ENCODE data around the gene TREX2. TPM values are rescaled to one million over a fixed set of nuclear protein-coding genes. Genes with fewer than 3 reads are reported as not detected.

Gene TREX2
- total RNA-seq, 1 donor from 2014 or later = 0.29 TPM

DNA sequence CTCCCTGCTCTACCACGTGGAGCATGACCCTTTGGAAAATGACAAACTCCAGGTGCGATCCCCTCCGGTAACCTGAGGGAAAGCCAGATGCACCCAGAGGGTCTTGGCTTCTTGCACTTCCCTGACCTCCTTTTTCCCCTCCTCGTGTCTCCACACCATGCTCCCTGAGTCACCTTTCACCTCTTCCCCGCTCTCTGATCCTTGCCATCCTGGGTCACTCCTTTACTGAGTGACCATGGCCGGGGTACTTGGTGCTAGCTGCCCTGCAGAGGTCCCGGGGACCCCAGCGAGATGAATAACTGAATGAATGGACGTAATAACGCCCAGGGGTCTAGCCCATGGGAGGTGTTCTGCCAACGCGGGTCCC lies 35.0 kb downstream of the TREX2 start:
- H3K4me3 Mint-ChIP-seq (ENCODE audit: unreplicated experiment) = peak overlapping the region; percentile 52
- H3K9me3 Mint-ChIP-seq (ENCODE audit: unreplicated experiment) = peaks cover 1% of the 10 kb centered on the region
- H3K27ac Mint-ChIP-seq (ENCODE audit: unreplicated experiment) = no peak overlapping the region
- TF ChIP-seq CTCF (IDR thresholded peaks at IDR 0.05; ENCODE audit: partially characterized antibody, unreplicated experiment) = no peak
- DNase-seq = no peak
- peaks cover 2% of the 10 kb centered on the region for H3K27me3 Mint-ChIP-seq (ENCODE audit: unreplicated experiment)
- no peaks in the 10 kb centered on the region for H3K4me1 Mint-ChIP-seq (ENCODE audit: low read depth, unreplicated experiment)
- H3K36me3 Mint-ChIP-seq (ENCODE audit: unreplicated experiment) = no peaks in the 10 kb centered on the region

- Mint-ChIP-seq H3K27me3 (ENCODE audit: unreplicated experiment) (peaks cover 2% of the 10 kb centered on the region), H3K27ac (ENCODE audit: unreplicated experiment) (no peak overlapping the region), H3K36me3 (ENCODE audit: unreplicated experiment) (no peaks in the 10 kb centered on the region), H3K4me1 (ENCODE audit: low read depth, unreplicated experiment) (no peaks in the 10 kb centered on the region), H3K4me3 (ENCODE audit: unreplicated experiment) (no peak overlapping the region), H3K9me3 (ENCODE audit: unreplicated experiment) (peaks cover 1% of the 10 kb centered on the region)
- TF ChIP-seq CTCF (IDR thresholded peaks at IDR 0.05; ENCODE audit: partially characterized antibody, unreplicated experiment) = no peak
- DNase-seq = no peak
Observed at GRCh38 chrX:153410373-153410772, 35.5 kb downstream of the TREX2 start.

DNA sequence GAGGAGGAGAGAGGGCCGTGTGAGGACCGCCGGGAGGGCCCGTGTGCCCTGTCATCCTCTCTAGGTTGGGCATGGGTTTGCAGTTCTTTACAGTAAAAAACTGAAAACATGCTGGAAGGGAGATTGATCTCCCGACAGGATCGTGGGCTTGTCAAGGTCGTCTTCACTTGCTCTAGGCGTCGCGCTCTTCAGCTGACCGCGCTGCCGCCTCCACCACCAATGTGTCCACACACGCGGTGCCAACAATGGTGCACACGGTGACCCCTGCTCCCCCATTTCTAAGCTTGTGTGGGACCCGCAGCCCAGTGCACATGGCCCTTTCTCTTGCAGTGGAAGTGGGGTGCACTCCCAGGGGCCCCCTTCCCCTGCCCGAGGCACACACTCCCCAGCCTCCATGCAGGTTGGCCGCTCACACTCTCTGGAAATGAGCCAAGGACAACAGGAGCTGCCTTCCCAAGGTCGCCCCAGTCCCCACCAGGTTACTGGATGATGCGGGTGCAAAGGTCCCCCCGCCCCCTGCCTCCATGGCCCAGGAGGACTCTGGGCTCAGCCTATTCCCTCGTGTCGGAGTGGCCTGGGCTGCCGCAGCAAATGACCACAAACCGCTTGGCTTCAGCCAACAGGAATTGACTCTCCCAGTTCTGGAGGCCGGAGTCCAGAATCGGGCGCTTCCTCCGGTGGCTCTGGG lies 36.3 kb downstream of the TREX2 start:
- DNase-seq = no peak
- Mint-ChIP-seq H3K4me3 (ENCODE audit: unreplicated experiment) (no peak overlapping the region), H3K4me1 (ENCODE audit: low read depth, unreplicated experiment) (no peaks in the 10 kb centered on the region), H3K9me3 (ENCODE audit: unreplicated experiment) (peaks cover 1% of the 10 kb centered on the region), H3K27ac (ENCODE audit: unreplicated experiment) (no peak overlapping the region), H3K27me3 (ENCODE audit: unreplicated experiment) (peaks cover 2% of the 10 kb centered on the region), H3K36me3 (ENCODE audit: unreplicated experiment) (no peaks in the 10 kb centered on the region)
- TF ChIP-seq CTCF (IDR thresholded peaks at IDR 0.05; ENCODE audit: partially characterized antibody, unreplicated experiment) = no peak

- Mint-ChIP-seq H3K4me1 (ENCODE audit: low read depth, unreplicated experiment) (no peaks in the 10 kb centered on the region), H3K4me3 (ENCODE audit: unreplicated experiment) (no peak overlapping the region), H3K27me3 (ENCODE audit: unreplicated experiment) (peaks cover 2% of the 10 kb centered on the region), H3K36me3 (ENCODE audit: unreplicated experiment) (no peaks in the 10 kb centered on the region), H3K9me3 (ENCODE audit: unreplicated experiment) (peaks cover 1% of the 10 kb centered on the region), H3K27ac (ENCODE audit: unreplicated experiment) (no peak overlapping the region)
- DNase-seq = no peak
- TF ChIP-seq CTCF (IDR thresholded peaks at IDR 0.05; ENCODE audit: partially characterized antibody, unreplicated experiment) = no peak
Observed at GRCh38 chrX:153408871-153409351, 36.9 kb downstream of the TREX2 start.

DNA sequence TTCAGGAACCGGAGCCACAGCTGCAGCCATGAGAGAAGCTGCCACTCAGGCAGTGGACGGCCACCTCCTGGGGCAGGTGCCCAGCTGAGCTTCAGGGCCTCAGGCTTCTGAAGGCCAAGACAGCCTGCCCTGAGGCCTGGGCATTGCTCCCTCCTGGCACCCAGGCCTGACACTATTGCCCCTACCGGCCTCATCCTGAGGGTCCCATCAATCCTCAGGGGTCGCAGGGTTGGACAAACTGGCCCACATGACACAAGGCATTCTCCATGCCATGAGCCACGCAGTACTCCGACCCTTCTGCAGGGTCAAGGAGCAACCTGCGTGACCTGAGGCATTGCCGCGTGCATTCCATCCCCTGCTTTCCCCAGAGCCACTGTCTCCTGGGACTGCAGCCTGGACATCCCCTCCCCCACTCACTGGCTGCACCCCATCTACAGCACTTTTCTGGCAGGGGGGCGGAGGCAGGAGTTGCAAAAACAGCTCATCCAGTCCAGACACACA lies 37.6 kb downstream of the TREX2 start:
- H3K4me3 Mint-ChIP-seq (ENCODE audit: unreplicated experiment) = no peak overlapping the region
- no peaks in the 10 kb centered on the region for H3K4me1 Mint-ChIP-seq (ENCODE audit: low read depth, unreplicated experiment)
- H3K27ac Mint-ChIP-seq (ENCODE audit: unreplicated experiment) = no peak overlapping the region
- no peak for TF ChIP-seq CTCF (IDR thresholded peaks at IDR 0.05; ENCODE audit: partially characterized antibody, unreplicated experiment)
- DNase-seq = no peak
- no peaks in the 10 kb centered on the region for H3K36me3 Mint-ChIP-seq (ENCODE audit: unreplicated experiment)
- peaks cover 1% of the 10 kb centered on the region for H3K9me3 Mint-ChIP-seq (ENCODE audit: unreplicated experiment)
- H3K27me3 Mint-ChIP-seq (ENCODE audit: unreplicated experiment) = peaks cover 2% of the 10 kb centered on the region
